Skeletal muscle satellite cell (primary cell): ENCODE results near the gene GPC3.

Source experiments
- H3K27me3 ChIP-seq: 2 replicates; pipeline ENCODE4 v1.7.0; 2013; ENCODE audit warnings: low read length; ENCODE audit not compliant: control insufficient read depth, insufficient read depth
- H3K36me3 ChIP-seq: 2 replicates; pipeline ENCODE4 v1.7.0; 2013; ENCODE audit warnings: mild to moderate bottlenecking, control low read depth, low read length; ENCODE audit not compliant: insufficient read depth
- H3K4me1 ChIP-seq: 2 replicates; pipeline ENCODE4 v1.7.0; 2013; ENCODE audit warnings: low read length; ENCODE audit not compliant: control insufficient read depth, insufficient read depth
- H3K4me2 ChIP-seq: 2 replicates; pipeline ENCODE4 v1.7.0; 2013; ENCODE audit warnings: mild to moderate bottlenecking, low read length
- H3K4me3 ChIP-seq: 2 replicates; pipeline ENCODE4 v1.7.0; 2013; ENCODE audit warnings: low read length
- H3K9ac ChIP-seq: 2 replicates; pipeline ENCODE4 v1.7.0; 2013; ENCODE audit warnings: mild to moderate bottlenecking, low read depth, low read length, moderate library complexity
- H3K9me3 ChIP-seq: replicated peaks from 2 replicates; pipeline ENCODE4 v1.7.0; 2013; ENCODE audit warnings: mild to moderate bottlenecking, control low read depth, low read length

Gene GPC3

GRCh38 chrX:133549295-133549933 is 436.0 kb downstream of the GPC3 start:
- H3K9ac ChIP-seq: no peak overlapping the region
- H3K36me3 ChIP-seq: no peaks in the 10 kb centered on the region
- peaks cover under 1% of the 10 kb centered on the region for H3K4me1 ChIP-seq
- no peak overlapping the region for H3K4me2 ChIP-seq
- no peak overlapping the region for H3K4me3 ChIP-seq
- no peaks in the 10 kb centered on the region for H3K9me3 ChIP-seq
- peaks cover 14% of the 10 kb centered on the region for H3K27me3 ChIP-seq

GRCh38 chrX:133546441-133546840 is 439.0 kb downstream of the GPC3 start:
- H3K4me3 ChIP-seq: no peak overlapping the region
- H3K27me3 ChIP-seq: peaks cover 8% of the 10 kb centered on the region
- H3K9me3 ChIP-seq: no peaks in the 10 kb centered on the region

GRCh38 chrX:133544778-133545177 is 440.6 kb downstream of the GPC3 start:
- Histone ChIP-seq H3K27me3 (peaks cover 4% of the 10 kb centered on the region), H3K36me3 (no peaks in the 10 kb centered on the region), H3K4me2 (no peak overlapping the region), H3K9ac (no peak overlapping the region), H3K4me1 (peaks cover 8% of the 10 kb centered on the region), H3K9me3 (no peaks in the 10 kb centered on the region), H3K4me3 (no peak overlapping the region)

More at GRCh38 chrX:133546441-133546840, 439.0 kb downstream of the GPC3 start:
- Histone ChIP-seq H3K36me3 (no peaks in the 10 kb centered on the region), H3K4me2 (no peak overlapping the region), H3K4me1 (peaks cover 8% of the 10 kb centered on the region), H3K9ac (no peak overlapping the region)

- no peak overlapping the region for H3K9ac ChIP-seq
Observed at GRCh38 chrX:133544115-133544514, 441.3 kb downstream of the GPC3 start.

GRCh38 chrX:133543654-133544053 is 441.7 kb downstream of the GPC3 start:
- Histone ChIP-seq H3K4me3 (no peak overlapping the region), H3K4me2 (no peak overlapping the region), H3K4me1 (peaks cover 8% of the 10 kb centered on the region), H3K9ac (no peak overlapping the region), H3K27me3 (no peaks in the 10 kb centered on the region), H3K36me3 (no peaks in the 10 kb centered on the region), H3K9me3 (no peaks in the 10 kb centered on the region)

More at GRCh38 chrX:133544115-133544514, 441.3 kb downstream of the GPC3 start:
- H3K27me3 ChIP-seq: peaks cover 3% of the 10 kb centered on the region
- peaks cover 8% of the 10 kb centered on the region for H3K4me1 ChIP-seq
- H3K36me3 ChIP-seq: no peaks in the 10 kb centered on the region
- H3K4me2 ChIP-seq: no peak overlapping the region
- no peak overlapping the region for H3K4me3 ChIP-seq
- H3K9me3 ChIP-seq: no peaks in the 10 kb centered on the region

- H3K4me3 ChIP-seq: no peak overlapping the region
- no peaks in the 10 kb centered on the region for H3K9me3 ChIP-seq
- H3K4me2 ChIP-seq: no peak overlapping the region
- H3K36me3 ChIP-seq: no peaks in the 10 kb centered on the region
- no peak overlapping the region for H3K9ac ChIP-seq
- H3K4me1 ChIP-seq: peaks cover 8% of the 10 kb centered on the region
- peaks cover under 1% of the 10 kb centered on the region for H3K27me3 ChIP-seq
Observed at GRCh38 chrX:133542476-133542875, 442.9 kb downstream of the GPC3 start.

GRCh38 chrX:133541021-133541420 is 444.4 kb downstream of the GPC3 start:
- H3K4me3 ChIP-seq: no peak overlapping the region
- no peaks in the 10 kb centered on the region for H3K36me3 ChIP-seq
- no peaks in the 10 kb centered on the region for H3K9me3 ChIP-seq
- H3K9ac ChIP-seq: no peak overlapping the region
- H3K27me3 ChIP-seq: peaks cover 3% of the 10 kb centered on the region
- H3K4me2 ChIP-seq: no peak overlapping the region
- H3K4me1 ChIP-seq: peaks cover 8% of the 10 kb centered on the region

- Histone ChIP-seq H3K27me3 (peaks cover 3% of the 10 kb centered on the region), H3K9ac (no peak overlapping the region), H3K36me3 (no peaks in the 10 kb centered on the region), H3K4me3 (no peak overlapping the region), H3K4me2 (no peak overlapping the region), H3K4me1 (no peaks in the 10 kb centered on the region), H3K9me3 (no peaks in the 10 kb centered on the region)
Observed at GRCh38 chrX:133538148-133538547, 447.2 kb downstream of the GPC3 start.

GRCh38 chrX:133537142-133537541 is 448.3 kb downstream of the GPC3 start:
- Histone ChIP-seq H3K4me3 (no peak overlapping the region), H3K4me2 (no peak overlapping the region), H3K36me3 (no peaks in the 10 kb centered on the region), H3K9ac (no peak overlapping the region), H3K9me3 (no peaks in the 10 kb centered on the region), H3K4me1 (no peaks in the 10 kb centered on the region), H3K27me3 (peaks cover 3% of the 10 kb centered on the region)

- Histone ChIP-seq H3K4me2 (no peak overlapping the region), H3K4me3 (no peak overlapping the region), H3K9me3 (no peaks in the 10 kb centered on the region), H3K27me3 (peaks cover 3% of the 10 kb centered on the region), H3K9ac (no peak overlapping the region), H3K4me1 (no peaks in the 10 kb centered on the region), H3K36me3 (no peaks in the 10 kb centered on the region)
Observed at GRCh38 chrX:133535066-133535465, 450.3 kb downstream of the GPC3 start.

- Histone ChIP-seq H3K36me3 (no peaks in the 10 kb centered on the region), H3K9ac (no peak overlapping the region), H3K4me2 (no peak overlapping the region), H3K27me3 (peaks cover 3% of the 10 kb centered on the region), H3K4me1 (no peaks in the 10 kb centered on the region), H3K9me3 (no peaks in the 10 kb centered on the region), H3K4me3 (no peak overlapping the region)
Observed at GRCh38 chrX:133534172-133534571, 451.2 kb downstream of the GPC3 start.

- H3K9ac ChIP-seq: no peak overlapping the region
- H3K36me3 ChIP-seq: no peaks in the 10 kb centered on the region
- H3K4me1 ChIP-seq: no peaks in the 10 kb centered on the region
- H3K4me3 ChIP-seq: no peak overlapping the region
- H3K9me3 ChIP-seq: no peaks in the 10 kb centered on the region
- H3K27me3 ChIP-seq: peaks cover 3% of the 10 kb centered on the region
- no peak overlapping the region for H3K4me2 ChIP-seq
Observed at GRCh38 chrX:133533249-133533648, 452.1 kb downstream of the GPC3 start.
